DMS53 treated with DMSO at 0.1 percent for 48 hours (cell line): ENCODE measurements around the gene LMBRD1.
"Not testable (repeated sequence)": the region's sequence is repeated elsewhere in the genome, so short reads cannot be mapped to it uniquely, and the experiment has no call there.

Experiments used
- DNase-seq: peaks from one replicate; lab custom pipeline; 2025; ENCODE audit not compliant: unreplicated experiment; lab: John Stamatoyannopoulos, UW

LMBRD1 gene

DNA sequence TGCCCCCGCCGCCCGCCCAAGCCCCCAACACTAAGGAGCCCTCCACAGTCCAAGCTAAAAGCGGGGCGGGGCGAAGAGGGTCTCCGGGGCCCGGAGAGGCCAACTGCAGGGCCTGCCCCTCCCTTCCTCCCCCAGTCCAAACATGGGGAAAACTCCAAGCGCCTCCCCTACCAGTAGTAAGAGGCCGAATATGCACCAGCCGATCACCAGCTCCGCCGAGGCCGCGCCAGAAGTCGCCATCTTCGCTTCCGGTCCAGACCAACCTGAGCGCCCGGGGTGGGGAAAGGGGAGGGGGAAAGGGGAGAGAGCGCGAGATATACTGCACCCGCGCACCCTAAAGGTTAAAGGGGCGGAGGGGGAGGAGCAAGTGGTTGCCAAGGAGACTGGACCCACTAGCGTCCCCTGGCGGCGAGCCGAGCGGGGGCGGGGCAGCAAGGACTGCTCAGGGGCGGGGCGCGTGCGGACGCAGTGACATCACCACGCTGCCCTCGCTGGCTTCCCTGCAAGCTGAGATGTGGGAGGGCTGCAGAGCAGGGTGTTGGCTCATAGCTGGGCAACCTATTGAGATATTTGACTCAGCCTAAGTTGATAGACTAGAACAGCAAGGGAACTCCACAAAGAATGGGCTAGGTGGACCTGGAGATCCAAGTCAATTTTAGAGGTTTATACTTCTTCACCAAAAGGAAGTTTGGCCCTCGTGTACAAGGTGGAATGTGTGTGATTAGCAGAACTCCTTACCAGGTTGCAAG, at the start of gene LMBRD1:
Gene LMBRD1 (minus strand): TSS at position 369 of the 749 bp plus-strand sequence. CDS start 129 bp downstream, at position 240.
- DNase-seq = peak; percentile 95

DNA sequence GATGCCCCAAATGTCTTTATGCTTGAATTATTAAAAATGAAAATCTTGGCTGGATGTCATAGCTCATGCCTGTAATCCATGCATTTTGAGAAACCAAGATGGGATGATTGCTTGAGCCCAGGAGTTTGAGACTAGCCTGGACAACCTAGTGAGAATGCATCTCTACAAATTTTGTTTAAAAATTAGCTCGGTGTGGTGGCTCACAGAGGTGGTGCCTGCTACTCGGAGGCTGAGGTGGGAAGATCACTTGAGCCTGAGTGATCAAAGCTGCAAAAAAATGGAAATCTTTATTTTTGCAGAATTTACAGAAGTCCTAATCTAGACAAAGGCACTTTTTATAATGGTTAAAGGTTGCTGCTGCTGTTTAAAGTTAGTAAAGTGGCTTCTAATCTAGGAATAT, 49.5 kb upstream of the LMBRD1 start:
- DNase-seq = no peak

DNA sequence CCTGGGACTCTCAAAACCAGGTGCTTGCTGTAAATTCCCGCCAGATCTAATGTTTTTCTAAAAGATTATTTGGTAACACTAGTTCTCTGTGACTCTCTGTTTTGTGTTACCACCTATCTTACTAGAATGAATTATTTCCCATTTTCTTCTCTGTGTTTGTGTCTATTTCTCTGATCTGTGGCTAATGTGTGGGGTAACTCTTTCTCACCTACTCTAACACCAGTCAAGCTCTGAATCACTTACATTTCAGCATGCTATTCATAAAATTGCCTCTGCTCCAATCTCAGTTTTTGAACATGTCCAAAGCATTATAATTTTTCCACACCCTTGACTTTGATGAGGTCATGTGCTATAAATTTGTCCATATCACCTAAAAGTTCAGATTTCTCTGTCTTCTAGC, 46.4 kb upstream of the LMBRD1 start:
- DNase-seq = no peak

DNA sequence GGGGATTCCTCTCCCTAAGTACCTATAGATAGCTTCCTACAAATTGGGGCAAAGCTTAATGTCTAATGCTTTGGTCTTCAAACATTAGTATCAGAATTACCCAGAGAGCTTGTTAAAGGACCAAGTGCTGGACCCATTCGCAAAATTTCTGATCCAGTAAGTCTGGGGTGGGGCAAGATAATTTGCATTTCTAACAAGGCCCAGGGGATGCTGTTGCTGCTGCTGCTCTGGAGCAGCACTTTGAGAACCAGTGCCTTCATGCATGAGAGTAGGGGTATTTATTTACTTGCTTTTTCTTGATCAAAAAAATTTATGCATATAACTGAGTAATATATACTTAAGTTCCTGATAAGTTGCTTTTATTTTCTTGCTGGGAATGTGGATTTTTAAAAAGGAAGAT, 45.1 kb upstream of the LMBRD1 start:
- no peak for DNase-seq

DNA sequence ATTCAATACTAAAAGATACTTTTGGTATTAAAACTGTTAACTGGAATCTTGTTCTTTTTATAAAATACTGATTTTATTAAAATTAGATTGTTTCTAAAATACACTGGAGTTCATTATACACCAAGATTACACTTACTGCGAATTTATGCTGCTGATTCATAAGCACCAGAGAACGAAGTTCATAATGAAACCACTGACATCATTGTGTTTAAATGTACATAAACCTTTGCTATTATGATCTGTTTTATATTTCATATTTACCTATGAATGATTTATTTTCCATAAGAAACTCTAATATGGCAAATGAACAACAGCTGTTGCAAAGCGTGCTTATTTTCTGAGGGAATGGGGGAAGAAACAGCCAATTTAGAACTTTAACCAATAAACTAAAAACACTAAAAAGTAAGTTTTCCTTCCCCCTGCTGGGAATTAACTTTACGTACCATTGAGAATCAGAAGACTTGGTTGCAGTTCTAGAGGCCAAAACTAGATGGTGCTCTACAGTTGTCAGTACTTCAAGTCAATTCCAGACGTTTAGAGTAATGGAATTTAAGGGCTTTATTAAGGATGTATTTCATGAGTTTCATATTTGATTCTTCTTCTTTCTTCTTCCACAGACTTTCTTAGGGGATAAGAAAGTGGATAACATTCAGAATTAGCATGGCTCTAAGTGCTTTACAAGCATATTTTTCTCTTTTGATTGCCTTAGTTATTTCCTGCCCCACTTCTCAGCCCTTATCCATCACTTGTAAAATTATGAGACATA, 38.8 kb upstream of the LMBRD1 start:
- peak; percentile 58 for DNase-seq

DNA sequence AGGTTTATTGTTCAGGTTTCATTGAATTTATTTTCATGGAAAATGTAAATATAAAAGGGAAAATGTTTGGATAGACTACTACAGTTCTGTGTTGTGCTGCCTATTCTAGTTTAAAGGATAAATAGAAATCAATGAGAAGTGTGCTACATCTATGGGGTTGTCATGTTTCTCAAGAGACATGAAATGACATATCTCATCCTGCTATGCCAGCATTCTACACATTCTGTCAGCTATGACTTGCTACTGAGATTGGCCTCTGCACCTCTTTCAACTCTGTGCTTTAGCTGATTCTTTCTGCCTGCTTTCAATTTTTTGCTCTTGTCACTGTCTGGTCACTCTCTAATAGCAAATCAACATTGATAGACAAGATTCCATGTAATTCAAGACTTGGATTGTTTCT, 35.7 kb upstream of the LMBRD1 start:
- no peak for DNase-seq

DNA sequence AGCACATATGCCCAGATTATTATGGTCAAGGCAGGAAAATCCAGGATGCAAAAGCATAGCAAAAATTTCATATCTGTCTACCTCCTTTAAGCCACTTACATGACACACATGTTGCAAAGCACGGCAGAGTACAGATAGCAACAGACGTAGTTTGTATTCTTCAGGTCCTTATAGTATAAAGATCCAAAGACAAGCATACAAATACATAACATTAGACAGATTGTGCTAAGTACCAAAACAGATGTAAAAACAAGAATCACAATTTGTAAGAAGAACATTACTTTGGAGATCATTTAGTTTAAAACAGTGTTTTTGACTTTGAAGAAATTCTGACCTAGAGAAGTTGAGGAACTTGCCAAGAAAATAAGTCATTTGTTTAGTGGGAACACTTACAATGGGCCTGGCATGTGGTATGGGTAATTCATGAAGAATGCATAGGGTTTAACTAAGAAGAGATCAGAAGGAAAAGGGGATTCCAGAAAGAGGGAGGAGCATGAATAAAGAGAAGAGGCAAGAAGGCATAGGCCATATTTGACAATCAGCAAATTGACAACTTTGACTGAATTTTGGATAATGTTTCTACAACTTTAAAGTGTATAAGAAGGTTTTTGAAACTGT, 30.6 kb upstream of the LMBRD1 start:
- no peak for DNase-seq

DNA sequence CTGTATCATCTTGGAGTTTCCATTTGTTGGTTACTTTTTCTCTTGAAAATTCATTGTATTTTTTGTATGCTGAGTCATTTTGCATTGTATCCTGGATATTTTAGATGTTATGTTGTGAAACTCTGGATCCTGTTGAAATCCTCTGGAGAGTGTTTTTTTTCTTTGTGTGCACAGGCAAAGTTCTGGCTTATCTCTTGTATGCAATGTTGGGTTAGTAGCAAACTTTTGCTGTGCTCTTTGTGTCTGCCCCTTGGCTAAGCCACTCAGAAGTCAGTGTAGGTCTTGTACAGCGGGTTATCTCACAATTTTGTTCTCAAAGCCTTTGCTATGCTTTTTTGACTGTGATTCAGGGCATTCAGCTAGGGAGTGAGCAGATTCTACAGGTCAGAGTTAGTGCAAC, 29.1 kb upstream of the LMBRD1 start:
- DNase-seq = no peak

DNA sequence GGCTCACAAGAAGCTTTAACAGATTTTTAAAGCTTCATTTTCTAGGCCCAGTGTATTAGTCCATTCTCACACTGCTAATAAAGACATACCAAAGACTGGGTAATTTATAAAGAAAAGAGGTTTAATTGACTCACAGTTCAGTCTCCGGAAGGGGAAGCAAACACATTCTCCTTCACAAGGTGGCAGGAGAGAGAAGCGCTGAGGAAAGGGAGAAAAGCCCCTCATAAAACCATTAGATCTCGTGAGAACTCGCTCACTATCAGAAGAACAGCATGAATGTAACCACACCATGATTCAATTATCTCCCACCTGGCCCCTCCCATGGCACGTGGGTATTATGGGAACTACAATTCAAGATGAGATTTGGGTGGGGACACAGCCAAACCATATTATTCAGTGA, 27.5 kb upstream of the LMBRD1 start:
- not testable (repeated sequence) for DNase-seq

DNA sequence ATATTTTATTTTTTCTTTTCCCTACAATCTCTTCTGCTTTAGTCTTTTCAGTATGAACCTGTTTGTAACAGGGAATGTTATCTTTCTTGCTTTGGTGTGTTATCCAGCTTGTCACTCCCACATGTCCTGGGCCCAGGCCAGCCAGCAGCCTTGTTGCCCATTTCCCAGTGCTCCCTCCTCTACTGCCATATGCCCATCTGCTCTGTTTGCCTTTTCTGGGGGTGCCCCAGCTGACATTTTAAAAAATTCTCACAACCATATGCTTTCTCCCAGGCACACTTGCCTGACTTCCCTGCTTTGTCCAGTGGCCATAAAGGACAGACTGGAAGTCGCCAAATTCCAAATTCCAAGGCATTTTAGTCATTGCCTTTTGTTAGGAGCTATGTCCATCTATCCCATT, 23.6 kb upstream of the LMBRD1 start:
- no peak for DNase-seq

DNA sequence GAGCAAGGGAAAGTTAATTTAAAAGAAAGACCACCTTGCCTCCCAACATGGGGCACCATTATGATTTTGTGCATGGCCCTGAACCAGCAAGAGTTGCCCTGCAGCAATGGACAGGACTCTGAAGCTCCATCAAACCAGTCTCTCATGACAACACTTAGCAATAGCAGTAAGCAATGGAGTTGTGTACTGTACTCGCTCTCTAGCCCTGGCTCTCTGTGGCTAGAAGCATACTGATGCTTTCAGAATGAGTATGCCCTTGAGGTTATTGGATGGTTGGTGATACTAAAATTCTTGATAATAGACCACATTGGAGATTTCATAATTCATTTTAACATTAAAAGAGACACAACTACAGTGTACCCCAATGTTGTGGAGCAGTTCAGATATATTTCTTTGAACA, 23.2 kb upstream of the LMBRD1 start:
- DNase-seq = no peak

DNA sequence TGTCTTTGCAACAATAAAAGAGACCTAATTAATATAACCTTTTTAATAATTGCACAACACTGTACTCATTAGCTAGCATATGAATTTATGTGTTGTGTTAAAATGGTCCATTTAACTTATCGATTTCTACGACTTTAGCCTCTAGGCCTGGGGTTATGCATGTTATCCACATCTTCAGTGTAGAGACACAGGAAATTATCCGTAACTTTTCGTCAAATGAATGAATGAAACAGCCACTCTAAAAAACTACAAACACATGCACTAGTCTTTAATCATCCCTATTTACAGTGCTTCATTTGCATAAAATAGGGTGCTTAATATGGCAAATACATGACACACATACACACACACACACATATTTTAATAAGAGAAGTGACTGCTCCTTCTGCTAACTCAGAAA, 22.3 kb upstream of the LMBRD1 start:
- DNase-seq = no peak

DNA sequence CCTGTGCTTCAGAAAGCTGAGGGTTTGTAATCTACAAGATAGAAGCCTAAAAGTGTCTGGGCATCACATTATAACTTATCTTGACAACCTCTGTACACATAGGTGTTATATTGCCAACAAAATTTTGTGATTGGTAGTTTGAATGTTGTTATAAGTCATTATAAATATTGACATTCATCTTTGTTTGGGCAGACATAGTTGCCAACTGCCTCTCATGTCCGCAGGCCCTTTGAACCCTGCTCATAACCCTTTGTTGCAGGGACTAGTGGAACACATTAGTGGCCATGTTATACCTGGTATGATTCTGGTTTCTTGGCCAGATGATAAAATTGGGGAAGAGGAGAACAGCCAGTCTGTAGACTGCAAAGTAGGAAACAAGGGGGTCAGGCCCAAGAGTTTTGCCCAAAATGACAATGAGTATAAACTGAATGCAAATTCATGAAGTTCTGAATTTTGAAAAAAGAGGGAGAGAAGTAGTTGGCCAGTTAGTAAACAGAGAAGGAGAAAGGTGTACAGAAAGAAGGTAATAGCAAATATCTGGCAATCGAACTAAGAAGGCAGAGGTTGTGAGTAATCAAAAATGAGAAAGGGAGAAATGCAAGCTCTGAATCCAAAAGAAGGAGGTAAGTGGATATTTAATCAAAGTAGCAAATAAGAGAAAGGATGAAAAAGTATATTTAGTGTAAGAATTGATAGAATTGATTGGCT, 21.6 kb upstream of the LMBRD1 start:
- peak; percentile 57 for DNase-seq

DNA sequence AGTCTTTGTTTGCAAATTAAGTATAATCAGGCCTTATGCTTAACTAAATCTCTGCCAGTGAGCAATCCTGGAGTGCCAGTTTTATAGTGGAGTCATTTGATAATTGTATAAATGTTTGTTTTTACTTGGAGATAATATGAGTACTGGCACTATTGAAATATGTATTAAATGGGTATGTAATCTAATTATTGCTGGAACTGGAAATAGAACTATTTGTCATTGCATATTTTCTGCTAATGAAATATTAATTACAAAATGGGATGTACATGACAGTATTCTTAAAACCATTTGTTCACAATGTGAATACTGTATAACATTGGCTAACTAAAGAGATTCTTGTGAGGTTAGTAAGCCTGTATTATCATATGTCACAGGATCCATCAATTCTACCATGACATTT, 20.5 kb upstream of the LMBRD1 start:
- no peak for DNase-seq

DNA sequence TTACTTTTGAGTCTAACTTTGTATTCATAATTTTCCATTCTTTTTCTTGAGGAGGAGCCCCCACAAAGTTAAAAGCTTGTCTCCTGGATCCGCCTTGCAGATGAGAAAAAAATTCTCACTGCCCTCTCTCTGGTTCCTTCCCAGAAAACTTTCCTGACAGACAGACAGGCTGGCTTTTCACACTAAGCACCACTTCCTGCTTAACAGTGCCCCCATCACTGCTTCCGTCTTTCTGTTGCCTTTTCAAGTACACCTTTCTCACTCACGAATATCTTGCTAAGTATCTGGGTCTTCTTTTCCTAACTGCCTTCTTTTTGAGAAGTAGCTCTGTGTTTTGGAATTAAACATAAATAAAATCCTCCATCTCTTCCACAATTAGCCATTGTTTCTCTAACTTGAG, 19.8 kb upstream of the LMBRD1 start:
- no peak for DNase-seq

DNA sequence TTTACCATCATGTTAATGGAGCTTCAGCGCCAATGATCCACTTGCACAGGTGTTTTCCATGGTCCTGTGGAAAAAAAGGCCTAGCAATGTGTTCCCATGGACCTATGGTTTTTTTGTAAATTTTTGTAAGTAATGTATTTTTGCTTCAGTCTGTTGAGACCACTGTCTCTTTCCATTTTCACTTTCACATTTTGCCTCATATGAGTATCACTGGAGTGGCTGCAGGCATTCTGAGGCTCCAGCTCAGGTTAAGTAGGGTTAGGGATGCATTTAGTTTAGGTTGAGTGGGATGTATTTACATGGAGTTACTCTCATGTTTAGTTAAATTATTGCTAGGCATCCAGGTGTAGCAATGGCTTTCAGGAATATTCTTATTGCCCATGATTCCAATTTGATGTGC, 19.2 kb upstream of the LMBRD1 start:
- DNase-seq = no peak

DNA sequence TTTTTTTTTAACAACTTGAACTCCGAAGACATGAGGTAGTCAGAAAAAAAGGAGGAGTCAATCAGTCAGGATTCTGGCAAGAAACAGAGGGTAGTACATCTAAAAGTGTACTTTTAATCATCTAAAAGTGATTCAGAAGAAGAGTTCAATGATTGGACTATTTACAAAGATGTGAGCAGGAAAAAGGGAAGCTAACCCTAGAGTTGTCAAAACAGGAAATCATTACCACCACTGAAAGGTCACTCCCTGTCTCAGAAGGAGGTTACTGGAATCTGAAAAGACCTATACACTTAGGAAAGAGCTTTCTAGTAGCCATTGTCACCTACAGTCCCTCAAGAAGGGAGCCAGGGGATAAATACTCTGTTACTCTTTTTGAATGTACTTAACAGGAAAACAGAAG, 16.7 kb upstream of the LMBRD1 start:
- no peak for DNase-seq

DNA sequence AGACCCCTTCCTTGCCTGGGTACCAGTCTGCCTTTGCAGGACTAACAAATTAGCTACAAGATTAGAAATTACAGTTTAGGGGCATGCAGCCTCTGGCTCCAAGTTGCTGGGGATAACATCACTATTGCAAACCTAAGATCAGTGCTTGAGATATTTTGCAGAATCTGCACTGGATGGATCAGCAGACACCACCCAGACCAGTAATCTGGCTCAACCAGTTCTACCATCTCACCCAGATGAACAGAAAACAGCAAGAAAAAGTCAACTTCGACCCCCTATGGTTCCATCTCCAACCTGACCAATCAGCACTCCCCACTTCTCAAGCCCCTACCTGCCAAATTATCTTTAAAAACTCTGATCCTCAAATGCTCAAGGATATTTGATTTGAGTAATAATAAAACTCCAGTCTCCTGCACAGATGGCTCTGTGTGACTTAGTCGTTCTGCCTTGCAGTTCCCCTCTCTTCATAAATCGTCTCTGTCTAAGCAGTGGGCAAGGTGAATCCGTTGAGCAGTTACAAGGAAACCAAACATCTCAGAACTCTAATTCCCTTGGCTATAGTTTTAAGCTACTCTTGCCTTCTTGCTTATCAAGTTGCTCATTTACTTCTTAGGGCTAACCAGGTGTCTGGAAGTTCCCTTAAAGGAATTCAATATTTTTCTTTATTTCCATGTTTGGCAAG, 16.1 kb upstream of the LMBRD1 start:
- no peak for DNase-seq

DNA sequence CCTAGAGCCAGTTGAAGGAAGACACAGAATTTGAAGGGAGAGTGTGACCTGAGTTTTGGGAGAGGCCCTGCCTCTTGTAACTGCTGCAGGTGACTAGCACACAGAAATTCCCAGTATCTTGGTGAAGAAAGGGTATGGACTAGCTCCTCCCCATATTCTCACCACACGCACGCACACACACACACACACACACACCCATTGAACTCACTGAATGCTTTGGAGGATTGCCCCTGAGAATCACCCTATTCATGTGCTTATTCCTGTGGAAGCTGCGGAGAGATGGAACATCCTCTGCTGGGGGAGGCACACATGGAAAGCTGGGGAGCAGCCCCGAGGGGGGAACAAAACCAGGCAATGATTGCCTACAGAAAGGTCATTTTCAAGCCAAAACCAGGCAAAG, 6.2 kb upstream of the LMBRD1 start:
- no peak for DNase-seq

DNA sequence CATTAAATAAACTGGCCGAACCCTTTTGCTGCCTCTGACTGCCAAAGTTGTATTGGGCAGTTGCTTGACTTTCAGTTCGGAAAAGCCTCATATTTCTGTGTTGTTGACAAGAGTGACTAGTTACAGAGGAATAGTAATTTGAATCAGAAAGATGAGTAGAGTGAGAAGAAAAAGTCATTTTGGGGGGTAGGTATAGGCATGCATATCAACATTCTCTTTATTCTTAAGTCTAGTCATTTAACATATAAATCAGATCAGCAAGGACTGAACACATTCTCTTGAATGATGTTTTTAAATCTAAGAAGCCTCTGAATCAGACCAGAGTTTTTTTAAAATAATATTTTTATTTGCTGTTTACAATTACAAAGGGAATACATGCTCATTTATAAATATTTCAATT, 4.9 kb upstream of the LMBRD1 start:
- DNase-seq = no peak

DNA sequence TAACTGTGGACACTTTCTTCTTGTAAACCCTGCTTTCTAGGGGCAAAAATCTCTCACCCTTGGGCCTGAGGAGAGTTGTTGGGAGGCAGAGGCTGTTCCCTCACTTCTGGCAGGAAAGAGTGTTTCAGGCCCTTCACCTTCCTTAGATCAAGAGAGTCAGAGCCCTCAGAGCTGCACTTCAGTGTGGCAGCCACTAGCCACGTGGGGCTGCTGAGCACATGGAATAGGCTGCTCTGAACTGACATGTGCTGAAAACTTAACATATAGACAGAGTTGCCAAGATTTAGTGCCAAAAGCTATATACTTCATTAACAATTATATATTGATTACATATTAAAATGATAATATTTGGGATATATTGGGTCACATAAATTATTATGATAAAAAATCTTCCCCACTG, 4.4 kb upstream of the LMBRD1 start:
- no peak for DNase-seq
